Measurements from ENCODE around the gene ZNF225.
A peak's percentile ranks its signal among the peaks of the same experiment; 100 is the strongest.
"Not testable (repeated sequence)": the region's sequence is repeated elsewhere in the genome, so short reads cannot be mapped to it uniquely, and the experiment has no call there.

ZNF225 gene

GRCh38 chr19:44163789-44164188 is 50.6 kb downstream of the ZNF225 start:
- no peak for DNase-seq

- DNase-seq: no peak
Observed at GRCh38 chr19:44164327-44164672, 51.1 kb downstream of the ZNF225 start.

GRCh38 chr19:44164673-44165512 is 51.7 kb downstream of the ZNF225 start, which contains the start of gene ZNF226:
Gene ZNF226 (plus strand): TSS chr19:44165100. CDS start chr19:44170081, 4,981 bp downstream.
- DNase-seq: peak; percentile 96 to 98

DNA sequence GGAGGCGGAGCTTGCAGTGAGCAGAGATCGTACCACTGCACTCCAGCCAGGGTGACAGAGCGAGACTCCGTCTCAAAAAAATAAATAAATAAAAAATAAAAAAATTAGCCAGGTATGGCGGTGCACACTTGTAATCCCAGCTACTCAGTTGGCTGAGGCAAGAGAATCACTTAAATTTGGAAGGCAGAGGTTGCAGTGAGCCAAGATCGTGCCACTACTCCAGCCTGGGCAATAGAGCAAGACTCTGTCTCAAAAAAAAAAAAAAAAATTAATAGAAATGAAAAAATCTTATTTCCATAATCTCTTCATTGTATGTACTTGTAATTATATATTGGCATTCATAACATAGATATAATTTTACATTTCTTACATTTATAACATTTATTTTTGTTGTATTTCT is 57.5 kb downstream of the ZNF225 start:
- not testable (repeated sequence) for DNase-seq

GRCh38 chr19:44176590-44176989 is 63.4 kb downstream of the ZNF225 start:
- DNase-seq: no peak

DNA sequence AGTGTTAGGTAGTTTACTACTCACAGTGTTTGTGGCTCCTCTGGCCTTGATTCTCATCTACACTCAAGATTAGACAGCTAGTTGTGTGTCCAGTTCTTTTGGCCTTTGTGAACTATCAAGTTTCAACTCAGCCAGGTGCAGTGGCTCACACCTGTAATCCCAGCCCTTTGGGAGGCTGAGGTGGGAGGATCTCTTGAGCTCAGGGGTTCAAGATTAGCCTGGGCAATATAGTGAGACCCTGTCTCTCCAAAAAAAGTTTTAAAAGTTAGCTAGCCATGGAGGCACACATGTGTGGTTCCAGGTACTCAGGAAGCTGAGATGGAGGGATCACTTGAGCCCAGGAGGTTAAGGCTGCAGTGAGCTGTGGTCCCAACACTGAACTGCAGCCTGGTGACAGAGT is 67.8 kb downstream of the ZNF225 start:
- DNase-seq: no peak

DNA sequence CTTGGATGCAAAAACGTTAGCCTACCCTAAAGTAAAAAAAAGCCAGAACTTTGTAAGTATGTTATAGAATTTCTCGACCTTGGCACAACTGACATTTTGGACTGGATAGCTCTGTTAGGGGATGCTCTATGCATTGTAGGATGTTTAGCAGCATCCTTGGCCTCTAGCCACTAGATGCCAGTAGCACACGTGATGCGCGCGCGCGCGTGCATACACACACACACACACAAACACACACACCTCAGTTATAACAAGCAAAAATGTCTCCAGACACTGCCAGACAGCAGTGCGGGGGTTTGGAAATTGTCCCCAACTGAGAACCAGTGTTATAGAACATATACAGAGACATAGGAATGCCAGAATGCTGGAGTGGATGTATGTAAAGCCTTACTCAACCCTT is 68.9 kb downstream of the ZNF225 start:
- no peak for DNase-seq

Data from NCI-H524 (cell line).